IMR-90 (cell line): ENCODE results near the gene LRRC26. TPM values are rescaled to one million over a fixed set of nuclear protein-coding genes. Genes with fewer than 3 reads are reported as not detected.

Source experiments
- ATAC-seq: fragments of 200-7000 bp; cut with Tn5 transposase; 2 replicates; pipeline ENCODE4 v1.9.1; 2020; ENCODE audit warnings: low read depth, mild to moderate bottlenecking, moderate library complexity
- BruUV-seq: library from RNA; stranded (reverse); fragments of 400-500 nt; replicated peaks from 2 replicates; lab custom pipeline; 2021; lab: Mats Ljungman, UMichigan
- CTCF ChIA-PET: fragments of 300-600 bp; formaldehyde crosslinking; extraction: SDS; loops from one replicate; lab custom pipeline; 2021; ENCODE audit warnings: antibody characterized with exemption; lab: Yijun Ruan, JAX
- POLR2A ChIA-PET: fragments of 300-600 bp; sonication (Branson Sonifier 250); formaldehyde crosslinking; loops from one replicate; lab custom pipeline; 2022; ENCODE audit warnings: antibody characterized with exemption; ENCODE audit not compliant: unreplicated experiment; lab: Charles Lee
- DNase-seq: peaks from one replicate; pipeline ENCODE4 v3.0.0; 2013
- H2AFZ ChIP-seq: replicated peaks from 2 replicates; pipeline ENCODE3; 2013; ENCODE audit warnings: low read length, mild to moderate bottlenecking; ENCODE audit not compliant: poor library complexity
- H2AK5ac ChIP-seq: 2 replicates; pipeline ENCODE4 v1.6.1; 2013; ENCODE audit warnings: low read depth, low read length, inconsistent platforms
- H2AK9ac ChIP-seq: replicated peaks from 2 replicates; pipeline ENCODE3; 2013; ENCODE audit warnings: mild to moderate bottlenecking, low read depth, low read length, moderate library complexity; ENCODE audit not compliant: poor library complexity
- H2BK120ac ChIP-seq: 2 replicates; pipeline ENCODE4 v1.6.1; 2013; ENCODE audit warnings: low read depth, low read length, inconsistent platforms
- H2BK15ac ChIP-seq: 3 replicates; pipeline ENCODE4 v1.6.1; 2013; ENCODE audit warnings: low read depth, low read length, inconsistent platforms
- H2BK20ac ChIP-seq: 2 replicates; pipeline ENCODE4 v1.6.1; 2013; ENCODE audit warnings: low read depth, mild to moderate bottlenecking, inconsistent platforms, low read length, moderate library complexity
- H2BK5ac ChIP-seq: 2 replicates; pipeline ENCODE4 v1.6.1; 2013; ENCODE audit warnings: mild to moderate bottlenecking, low read depth, low read length, inconsistent platforms; ENCODE audit not compliant: poor library complexity, severe bottlenecking
- H3K14ac ChIP-seq: replicated peaks from 2 replicates; pipeline ENCODE4 v1.6.1; 2013; ENCODE audit warnings: low read depth, low read length, inconsistent platforms
- H3K18ac ChIP-seq: 2 replicates; pipeline ENCODE4 v1.6.1; 2013; ENCODE audit warnings: low read depth, low read length, control low read depth
- H3K23ac ChIP-seq: 2 replicates; pipeline ENCODE4 v1.6.1; 2013; ENCODE audit warnings: low read depth, low read length, inconsistent platforms
- H3K27ac ChIP-seq: 2 replicates; pipeline ENCODE4 v1.5.1; 2013; ENCODE audit warnings: mild to moderate bottlenecking, control low read depth, low read length; ENCODE audit not compliant: insufficient read depth
- H3K27me3 ChIP-seq: 2 replicates; pipeline ENCODE4 v1.6.1; 2013; ENCODE audit warnings: low read length; ENCODE audit not compliant: control insufficient read depth, insufficient read depth
- H3K36me3 ChIP-seq: 2 replicates; pipeline ENCODE4 v1.6.1; 2013; ENCODE audit warnings: low read length, mixed read lengths; ENCODE audit not compliant: control insufficient read depth, insufficient read depth
- H3K4ac ChIP-seq: 2 replicates; pipeline ENCODE4 v1.6.1; 2013; ENCODE audit warnings: low read depth, low read length, inconsistent platforms
- H3K4me1 ChIP-seq: 2 replicates; pipeline ENCODE4 v1.6.1; 2013; ENCODE audit warnings: low read length, mixed read lengths; ENCODE audit not compliant: control insufficient read depth, insufficient read depth
- H3K4me2 ChIP-seq: 2 replicates; pipeline ENCODE4 v1.6.1; 2013; ENCODE audit warnings: low read depth, mild to moderate bottlenecking, control low read depth, low read length, moderate library complexity
- H3K4me3 ChIP-seq: 2 replicates; pipeline ENCODE4 v1.5.1; 2013; ENCODE audit warnings: low read depth, mild to moderate bottlenecking, control low read depth, low read length, moderate library complexity; ENCODE audit not compliant: insufficient read depth
- H3K56ac ChIP-seq: 2 replicates; pipeline ENCODE4 v1.6.1; 2013; ENCODE audit warnings: low read length, inconsistent platforms; ENCODE audit not compliant: insufficient read depth; ENCODE audit errors: extremely low read depth
- H3K79me1 ChIP-seq, 2 experiments: 2 replicates each; pipeline ENCODE4 v1.6.1; 2013; ENCODE audit warnings: low read length in 2 of 2, inconsistent platforms in 1 of 2, low read depth in 1 of 2
- H3K9ac ChIP-seq: 2 replicates; pipeline ENCODE4 v1.6.1; 2013; ENCODE audit warnings: low read depth, low read length, control low read depth
- H3K9me1 ChIP-seq: 2 replicates; pipeline ENCODE4 v1.6.1; 2013; ENCODE audit warnings: low read length, inconsistent platforms; ENCODE audit not compliant: insufficient read depth
- H3K9me3 ChIP-seq: 2 replicates; pipeline ENCODE4 v1.6.1; 2013; ENCODE audit warnings: low read length; ENCODE audit not compliant: control insufficient read depth, insufficient read depth
- H4K20me1 ChIP-seq: 2 replicates; pipeline ENCODE4 v1.6.1; 2013; ENCODE audit warnings: low read length, inconsistent platforms; ENCODE audit not compliant: insufficient read depth
- H4K5ac ChIP-seq: 2 replicates; pipeline ENCODE4 v1.6.1; 2013; ENCODE audit warnings: mild to moderate bottlenecking, low read depth, low read length, control low read depth
- H4K8ac ChIP-seq, 2 experiments: 2 replicates each; pipeline ENCODE4 v1.6.1; 2013; ENCODE audit warnings: low read depth in 2 of 2, low read length in 2 of 2, control low read depth in 1 of 2, inconsistent platforms in 1 of 2
- H4K91ac ChIP-seq: 2 replicates; pipeline ENCODE4 v1.6.1; 2013; ENCODE audit warnings: low read depth, low read length, inconsistent platforms; ENCODE audit not compliant: insufficient read depth
- ELK1 ChIP-seq: fragments of 150-350 bp; IDR thresholded peaks from 2 replicates; pipeline ENCODE4 v1.6.1; 2016; ENCODE audit warnings: low read depth, mild to moderate bottlenecking, low read length, moderate library complexity, borderline replicate concordance
- MXI1 ChIP-seq: IDR thresholded peaks from 2 replicates; pipeline ENCODE4 v1.6.1; 2012; ENCODE audit warnings: low read depth, mild to moderate bottlenecking, low read length, moderate library complexity, borderline replicate concordance
- RAD21 ChIP-seq: IDR thresholded peaks from 2 replicates; pipeline ENCODE4 v1.6.1; 2012; ENCODE audit warnings: low read length, improper control_type of control experiment
- RCOR1 ChIP-seq: IDR thresholded peaks from 2 replicates; pipeline ENCODE4 v1.6.1; 2012; ENCODE audit warnings: mild to moderate bottlenecking, low read length, improper control_type of control experiment; ENCODE audit not compliant: insufficient replicate concordance
- WGBS, 2 experiments: methylation state at CpG; one replicate each; pipeline versions ENCODE4 v1.1.5 to v1.1.7; 2013; ENCODE audit warnings: missing lambda C conversion rate in 2 of 2; ENCODE audit not compliant: insufficient read length in 1 of 2; ENCODE audit errors: extremely low coverage in 2 of 2; 5-methylcytosine and 5-hydroxymethylcytosine counted together
- dilution Hi-C: fragments of 300-500 bp; cut with HindIII; formaldehyde crosslinking; loops from one replicate; pipeline ENCODE4 v1.14.3; 2018; ENCODE audit warnings: low sequenced_read_pairs; ENCODE audit not compliant: unreplicated experiment
- in situ Hi-C: fragments of 300-500 bp; cut with MboI; formaldehyde crosslinking; loops from 3 replicates; pipeline ENCODE4 v1.14.3; 2019; ENCODE audit warnings: low sequenced_read_pairs, inconsistent platforms, mixed read lengths
- intact Hi-C: fragments of 100-400 bp; cut with micrococcal nuclease; formaldehyde crosslinking; loops from 2 replicates; pipeline ENCODE4 v1.10.0; 2022
- polyA plus RNA-seq, 3 experiments: library from polyadenylated mRNA; depleted of rRNA; stranded (reverse); fragments of >200 nt; gene quantifications; 2 replicates each; pipeline ENCODE4 v1.2.3, GENCODE V29; 2012; ENCODE audit warnings: low replicate concordance in 1 of 3
- total RNA-seq: library from RNA; depleted of rRNA; stranded (reverse); fragments of >200 nt; gene quantifications from 2 replicates; pipeline ENCODE4 v1.2.3, GENCODE V29; 2012

The LRRC26 gene
- total and polyA plus RNA-seq, 2 of the 4 experiments (the other 2 are of a cell fraction), result not detected

GRCh38 chr9:137211532-137211931, 41.7 kb upstream of the LRRC26 start:
- Histone ChIP-seq H4K8ac (no peak overlapping the region), H4K20me1 (no peaks in the 10 kb centered on the region), H2BK20ac (no peak overlapping the region), H3K4me2 (no peak overlapping the region), H3K9me3 (no peaks in the 10 kb centered on the region), H3K27me3 (no peaks in the 10 kb centered on the region), H4K91ac (no peak overlapping the region), H3K9me1 (no peaks in the 10 kb centered on the region), H3K27ac (no peak overlapping the region), H2AK9ac (no peak overlapping the region), H2BK120ac (no peak overlapping the region), H2AK5ac (no peak overlapping the region), H3K18ac (no peak overlapping the region), H2AFZ (no peak overlapping the region), H3K4ac (no peak overlapping the region), H3K14ac (no peak overlapping the region), H3K36me3 (peaks cover 22% of the 10 kb centered on the region), H3K4me3 (no peak overlapping the region), H2BK5ac (no peak overlapping the region), H3K4me1 (peaks cover 2% of the 10 kb centered on the region; the same call in 1 of the 2 replicates), H3K79me1 (peaks cover 14% of the 10 kb centered on the region in 2 experiments), H3K23ac (no peak overlapping the region), H3K9ac (no peak overlapping the region), H2BK15ac (no peak overlapping the region), H3K56ac (no peak overlapping the region), H4K5ac (no peak overlapping the region)
- no peak for DNase-seq
- CTCF ChIA-PET, result no interaction called here
- no peak for TF ChIP-seq ELK1
- no peak for TF ChIP-seq RCOR1
- TF ChIP-seq MXI1, result no peak
- no peak for TF ChIP-seq RAD21
- intact Hi-C loops, result no loop called here
- 89% methylated on average over 9 of the region's 13 CpGs; no CpG with 5 or more reads in 1 of the 2 experiments for WGBS, 2 experiments
- BruUV-seq, result no TSS peak
- no peak for ATAC-seq
- dilution Hi-C loops, result no loop called here
- POLR2A ChIA-PET, result no interaction called here
- in situ Hi-C loops, result no loop called here
